GM21528 (cell line): ENCODE data around the gene METTL8.
A peak's percentile ranks its signal among the peaks of the same experiment; 100 is the strongest.

ENCODE experiments used
- ATAC-seq: cut with Tn5 transposase; IDR thresholded peaks from one replicate; pipeline ENCODE4 v1.9.1; 2021; ENCODE audit warnings: mild to moderate bottlenecking, moderate library complexity; ENCODE audit not compliant: unreplicated experiment, low FRiP score

METTL8 gene

GRCh38 chr2:171433763-171434012, at the start of gene METTL8:
Gene METTL8, minus strand, starts transcription at chr2:171433990. Its CDS starts 41,805 bp downstream, at chr2:171392185.
- no peak for ATAC-seq

- no peak for ATAC-seq
Observed at GRCh38 chr2:171482877-171483276, 49.1 kb upstream of the METTL8 start.

- no peak for ATAC-seq
Observed at GRCh38 chr2:171482308-171482707, 48.5 kb upstream of the METTL8 start.

GRCh38 chr2:171480908-171481307, 47.1 kb upstream of the METTL8 start:
- no peak for ATAC-seq

- ATAC-seq = no peak
Observed at GRCh38 chr2:171479154-171479814, 45.5 kb upstream of the METTL8 start.

GRCh38 chr2:171478345-171478744, 44.6 kb upstream of the METTL8 start:
- ATAC-seq = no peak

- no peak for ATAC-seq
Observed at GRCh38 chr2:171475979-171476378, 42.2 kb upstream of the METTL8 start.

- ATAC-seq = no peak
Observed at GRCh38 chr2:171470129-171470528, 36.3 kb upstream of the METTL8 start.

- no peak for ATAC-seq
Observed at GRCh38 chr2:171469176-171469575, 35.4 kb upstream of the METTL8 start.

- no peak for ATAC-seq
Observed at GRCh38 chr2:171460537-171460936, 26.7 kb upstream of the METTL8 start.

- no peak for ATAC-seq
Observed at GRCh38 chr2:171459498-171459897, 25.7 kb upstream of the METTL8 start.

- no peak for ATAC-seq
Observed at GRCh38 chr2:171452773-171453172, 19.0 kb upstream of the METTL8 start.

- no peak for ATAC-seq
Observed at GRCh38 chr2:171451074-171451473, 17.3 kb upstream of the METTL8 start.

GRCh38 chr2:171447675-171448074, 13.9 kb upstream of the METTL8 start:
- ATAC-seq = no peak

- ATAC-seq = no peak
Observed at GRCh38 chr2:171441470-171441869, 7.7 kb upstream of the METTL8 start.

GRCh38 chr2:171436307-171436706, 2.5 kb upstream of the METTL8 start:
- no peak for ATAC-seq

GRCh38 chr2:171434013-171434989, 511 bp upstream of the METTL8 start, which contains the start of gene DCAF17:
Gene DCAF17, plus strand, starts transcription at chr2:171434226. Its CDS starts 352 bp downstream, at chr2:171434578.
- peak; percentile 95 for ATAC-seq

GRCh38 chr2:171432969-171433762, 624 bp downstream of the METTL8 start:
- ATAC-seq = no peak

GRCh38 chr2:171432206-171432968, 1.4 kb downstream of the METTL8 start:
- no peak for ATAC-seq

- ATAC-seq = no peak
Observed at GRCh38 chr2:171431677-171432167, 2.1 kb downstream of the METTL8 start.
